NCI-H446 treated with DMSO at 0.1 percent for 48 hours (cell line): ENCODE measurements around the gene AGO1.

Experiments used
- DNase-seq: peaks from one replicate; lab custom pipeline; 2025; lab: John Stamatoyannopoulos, UW

AGO1 gene

DNA sequence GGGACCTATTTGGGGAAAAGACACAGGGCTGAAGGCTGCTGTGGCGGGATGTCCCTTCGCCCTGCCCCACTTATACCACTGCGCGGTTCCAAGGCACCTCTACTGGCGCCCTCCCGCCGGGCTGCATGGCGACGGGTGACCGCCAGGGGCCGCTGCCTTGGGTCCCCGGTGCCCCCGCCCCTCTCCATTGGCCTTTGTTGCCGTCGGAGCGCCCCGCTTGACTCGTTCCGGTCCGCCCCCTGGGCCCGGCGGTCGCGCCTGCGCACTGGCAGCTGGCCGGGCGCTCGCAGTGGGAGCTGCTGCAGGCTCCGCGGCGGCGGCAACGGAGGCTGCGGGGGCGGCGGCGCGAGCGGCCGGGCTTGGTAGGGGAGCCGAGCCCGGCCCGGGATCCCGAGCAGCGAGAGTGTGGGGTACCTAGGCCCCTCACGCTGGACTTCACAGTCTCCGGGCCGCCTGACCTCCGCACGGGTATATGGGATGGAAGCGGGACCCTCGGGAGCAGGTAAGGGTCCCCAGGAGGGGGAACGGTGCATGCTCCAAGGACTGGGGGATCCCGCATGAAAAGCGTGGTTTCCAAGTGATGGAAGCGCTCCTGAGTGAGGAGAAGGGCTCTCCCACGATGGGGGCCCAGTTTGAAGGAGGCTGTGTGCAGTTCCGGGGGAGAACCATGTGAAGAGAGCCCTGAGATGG lies at the start of gene AGO1:
Gene AGO1 (plus strand): TSS at position 265 of the 690 bp plus-strand sequence. CDS start 213 bp downstream, at position 478.
- DNase-seq = peak; percentile 82

DNA sequence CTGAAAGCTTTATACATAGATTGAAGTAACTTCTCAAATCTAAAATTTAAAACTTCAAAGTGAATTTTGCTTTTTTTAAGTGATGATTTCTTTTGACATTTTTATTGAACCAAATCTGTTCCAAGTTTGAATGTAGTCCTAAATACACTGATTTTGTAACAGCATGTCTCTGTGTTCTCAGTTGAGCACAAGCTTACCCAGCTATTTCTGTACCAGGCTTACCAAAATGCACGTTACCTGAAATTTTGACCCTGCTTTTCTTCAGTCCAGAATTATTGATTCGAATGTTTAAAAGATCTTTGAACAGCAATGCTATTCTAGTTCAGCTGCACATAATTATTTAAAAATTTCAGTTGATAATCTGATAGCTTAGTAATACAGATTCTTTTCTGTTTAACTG lies 49.6 kb upstream of the AGO1 start:
- DNase-seq = no peak

DNA sequence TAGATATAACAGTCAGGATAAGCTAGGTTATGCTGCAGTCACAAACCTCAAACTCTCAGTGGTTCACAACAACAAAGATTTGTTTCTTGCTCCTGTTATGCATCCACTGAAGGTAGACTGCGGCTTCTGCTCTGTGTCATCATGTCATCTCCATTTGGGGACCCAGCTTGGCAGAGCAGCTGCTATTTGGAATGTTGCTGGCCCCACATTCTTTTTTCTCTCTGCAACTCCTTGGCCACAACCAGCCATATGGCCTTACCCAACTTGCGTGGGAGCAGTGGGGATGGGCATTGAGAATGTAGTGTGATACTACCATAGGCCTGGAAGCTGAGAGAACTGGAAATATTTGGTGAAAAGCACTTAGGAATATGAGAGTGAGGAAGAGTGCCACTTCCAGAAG lies 48.8 kb upstream of the AGO1 start:
- DNase-seq = no peak

DNA sequence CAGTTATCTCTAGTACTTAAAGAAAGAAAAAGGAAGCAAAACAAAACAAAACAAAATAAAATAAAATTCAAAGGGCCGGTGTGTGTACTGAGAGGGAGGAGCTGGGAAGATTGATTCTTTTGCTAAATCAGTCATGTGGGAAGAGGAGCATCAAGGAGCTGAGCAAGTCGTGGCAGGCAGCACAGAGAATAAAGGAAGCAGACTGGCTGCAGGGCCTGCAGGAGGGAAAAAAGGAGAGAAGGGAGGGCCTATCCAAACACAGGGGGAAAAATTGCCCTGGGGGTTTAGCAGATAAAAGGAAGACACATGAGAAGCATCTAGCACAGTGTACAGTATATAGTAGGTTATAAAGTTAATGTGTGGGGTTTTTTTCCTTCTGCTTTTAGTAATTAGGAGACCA lies 47.6 kb upstream of the AGO1 start:
- DNase-seq = no peak

DNA sequence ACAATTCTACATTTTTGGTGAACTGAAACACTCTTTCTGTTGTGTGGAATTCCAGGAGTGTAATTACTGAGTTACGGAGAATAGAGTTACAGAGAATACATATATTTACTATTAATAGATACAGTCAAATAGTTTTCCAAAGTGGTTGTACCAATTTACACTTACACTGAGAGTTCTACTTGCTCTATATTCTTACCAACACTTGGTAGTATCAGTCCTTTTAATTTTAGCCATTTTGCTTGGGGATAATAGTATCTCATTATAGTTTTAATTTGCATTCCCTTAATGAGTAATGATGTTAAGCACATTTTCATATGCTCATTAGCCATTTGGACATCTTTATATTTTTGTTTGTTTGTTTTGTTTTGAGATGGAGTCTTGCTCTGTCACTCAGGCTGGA lies 46.3 kb upstream of the AGO1 start:
- DNase-seq = no peak

DNA sequence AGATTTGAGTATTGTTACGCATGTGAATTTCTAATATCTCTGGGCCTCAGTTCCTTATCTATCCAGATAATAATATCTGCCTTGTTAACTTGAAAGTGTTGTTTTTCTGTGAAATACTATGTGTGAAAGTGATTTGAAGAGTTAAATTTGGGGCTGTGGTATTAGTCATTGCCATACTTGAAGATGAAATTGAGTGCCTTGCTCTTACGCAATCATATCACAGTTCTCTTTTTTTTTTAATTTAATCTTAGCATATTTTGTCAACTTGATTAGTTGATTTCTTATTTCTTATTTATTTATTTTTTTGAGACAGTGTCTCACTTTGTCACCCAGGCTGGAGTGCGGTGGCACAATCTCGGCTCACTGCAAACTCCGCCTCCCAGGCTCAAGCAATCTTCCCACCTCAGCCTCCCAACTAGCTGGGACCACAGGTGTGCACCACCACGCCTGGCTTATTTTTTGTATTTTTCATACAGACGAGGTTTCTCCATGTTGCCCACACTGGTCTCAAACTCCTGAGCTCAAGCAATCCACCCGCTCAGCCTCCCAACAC lies 44.2 kb upstream of the AGO1 start:
- no peak for DNase-seq

GRCh38 chr1:35844826-35845225 lies 38.2 kb upstream of the AGO1 start:
- no peak for DNase-seq

DNA sequence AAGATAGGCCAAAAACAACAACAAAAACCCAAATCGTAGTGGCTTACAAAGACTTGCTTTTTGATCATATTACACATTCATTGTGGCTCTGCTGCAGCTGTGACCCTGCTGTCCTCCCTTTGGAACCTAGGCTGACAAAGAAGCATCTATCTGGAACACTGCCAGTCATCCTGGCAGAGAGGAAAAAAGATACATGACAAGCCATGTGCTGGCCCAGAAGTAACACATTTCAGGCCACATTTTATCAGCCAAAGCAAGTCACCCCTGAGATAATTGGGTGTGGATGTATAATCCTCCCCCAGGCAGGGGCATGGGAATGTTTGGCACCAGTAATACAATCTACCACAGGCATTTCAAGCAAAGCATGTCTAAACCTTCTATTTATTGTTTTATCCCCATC lies 37.2 kb upstream of the AGO1 start:
- DNase-seq = no peak

DNA sequence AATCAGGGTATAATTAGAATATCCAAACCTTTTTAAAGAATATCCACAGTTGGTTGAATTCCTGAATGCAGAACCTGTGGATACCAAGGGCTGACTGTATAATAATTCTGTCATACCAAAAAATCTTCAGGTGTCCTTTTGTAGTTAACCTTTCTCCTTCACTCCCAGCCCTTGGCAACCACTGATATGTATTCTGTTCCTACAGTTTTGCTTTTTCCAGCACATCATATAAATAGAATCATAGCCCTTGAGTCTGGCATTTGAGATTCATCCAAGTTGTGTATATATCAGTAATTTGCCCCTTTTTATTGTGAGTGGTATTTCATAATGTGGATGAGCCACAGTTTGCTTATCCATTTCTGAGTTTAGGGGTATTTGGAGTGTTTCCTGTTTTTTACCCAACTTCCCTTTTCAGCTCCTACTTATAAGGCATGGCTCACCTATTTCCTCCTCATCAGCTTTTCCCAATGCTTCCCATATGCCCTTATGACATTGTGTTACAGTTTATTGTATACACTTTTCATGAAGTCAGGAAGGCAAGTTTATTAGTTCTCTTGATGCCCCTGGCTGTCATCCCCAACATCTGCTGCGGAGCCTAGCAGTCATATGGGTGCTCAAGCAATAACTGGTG lies 35.0 kb upstream of the AGO1 start:
- no peak for DNase-seq

- DNase-seq = no peak
Observed at GRCh38 chr1:35850051-35850450, 33.0 kb upstream of the AGO1 start.

- DNase-seq = no peak
Observed at GRCh38 chr1:35850716-35851115, 32.3 kb upstream of the AGO1 start.

- DNase-seq = peak; percentile 30
Observed at GRCh38 chr1:35851132-35851869, 31.7 kb upstream of the AGO1 start.

GRCh38 chr1:35852241-35852640 lies 30.8 kb upstream of the AGO1 start:
- no peak for DNase-seq

- no peak for DNase-seq
Observed at GRCh38 chr1:35854989-35855700, 27.9 kb upstream of the AGO1 start.

DNA sequence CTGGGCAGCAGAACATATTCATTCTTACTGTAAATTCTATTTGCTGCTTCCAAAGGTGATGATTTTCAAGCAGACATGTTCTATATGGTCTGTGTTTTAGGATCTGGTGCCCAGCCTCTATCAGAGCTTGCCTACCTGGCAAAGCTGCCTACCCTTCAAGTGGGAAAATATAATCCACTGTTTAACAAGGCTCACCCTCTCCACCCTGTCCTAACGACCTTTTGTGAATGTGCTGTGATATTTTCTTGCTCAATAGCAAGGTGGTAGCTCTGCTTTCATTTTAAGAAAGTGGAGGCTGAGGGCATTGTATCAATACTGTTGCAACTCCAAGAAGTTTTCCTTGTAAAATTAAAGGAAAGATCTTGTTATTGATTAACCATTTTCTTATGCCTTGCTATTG lies 26.0 kb upstream of the AGO1 start:
- no peak for DNase-seq

GRCh38 chr1:35857830-35858229 lies 25.2 kb upstream of the AGO1 start:
- DNase-seq = no peak

DNA sequence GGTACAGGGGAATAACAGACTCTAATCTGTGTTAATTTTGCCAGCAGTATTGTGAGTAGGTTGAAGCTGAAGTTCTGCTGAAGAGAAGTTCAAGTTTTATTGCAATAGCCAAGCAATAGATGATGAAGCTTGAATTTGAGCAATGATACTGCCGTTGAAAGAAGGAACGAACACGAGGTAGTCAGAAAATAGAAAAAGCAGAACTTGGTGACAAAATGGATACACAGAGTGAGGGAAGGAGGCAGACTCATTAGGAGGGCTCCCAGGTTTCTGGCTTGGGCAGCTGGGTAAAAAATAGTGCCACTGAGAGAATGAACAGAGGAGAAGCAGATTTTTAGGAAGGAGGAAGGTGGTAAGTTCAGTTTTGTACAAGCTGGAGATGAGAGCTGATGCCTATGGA lies 22.3 kb upstream of the AGO1 start:
- no peak for DNase-seq

DNA sequence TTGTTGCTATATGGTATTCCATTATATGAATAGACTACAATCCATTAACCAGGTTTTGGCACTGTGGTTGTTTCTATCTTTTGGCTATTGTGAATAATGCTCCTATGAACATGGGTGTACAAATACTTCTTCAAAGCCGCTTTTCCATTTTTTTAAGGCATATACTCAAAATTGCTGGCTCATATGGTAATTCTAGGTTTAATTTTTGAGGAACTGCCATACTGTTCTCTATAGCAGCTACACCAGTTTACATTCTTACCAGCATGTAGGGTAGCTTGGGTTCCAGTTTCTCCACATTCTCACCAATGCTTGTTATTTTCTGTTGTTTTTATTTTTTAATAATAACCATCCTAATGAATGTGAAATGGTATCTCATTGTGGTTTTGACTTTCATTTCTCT lies 19.9 kb upstream of the AGO1 start:
- DNase-seq = no peak

DNA sequence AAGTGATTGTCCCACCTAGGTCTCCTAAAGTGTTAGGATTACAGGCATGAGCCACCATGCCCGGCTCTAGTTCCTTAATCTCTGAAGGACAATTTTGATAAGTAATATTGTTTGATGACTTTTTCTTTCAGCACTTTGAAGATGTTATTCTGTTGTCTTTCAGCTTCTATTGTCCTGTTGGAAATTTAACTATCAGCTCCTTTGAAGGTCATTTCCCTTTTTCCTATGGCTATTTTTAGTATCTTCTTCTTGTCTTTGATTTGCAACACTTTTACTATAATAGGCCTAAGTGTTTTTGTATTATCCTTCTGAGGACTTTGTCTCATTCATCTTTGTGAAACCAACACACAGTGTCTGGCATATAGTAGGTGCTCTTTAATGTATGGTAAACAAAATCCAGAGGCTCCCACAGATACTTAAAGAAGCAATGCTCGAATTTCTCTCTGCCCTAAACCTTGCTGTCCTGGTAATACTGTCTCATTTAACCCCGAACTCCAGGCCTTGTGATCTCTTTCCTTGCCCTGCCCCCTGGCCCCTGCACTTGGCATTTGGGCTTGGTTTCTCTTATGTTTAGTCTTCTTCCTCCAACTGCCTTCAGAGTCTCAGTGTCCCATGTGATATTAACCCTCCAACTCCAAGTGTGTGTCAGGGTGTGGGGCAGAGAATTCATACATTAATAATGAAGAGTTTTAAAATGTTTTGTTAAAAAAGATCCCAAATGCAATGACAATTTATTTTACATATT lies 19.0 kb upstream of the AGO1 start:
- no peak for DNase-seq

DNA sequence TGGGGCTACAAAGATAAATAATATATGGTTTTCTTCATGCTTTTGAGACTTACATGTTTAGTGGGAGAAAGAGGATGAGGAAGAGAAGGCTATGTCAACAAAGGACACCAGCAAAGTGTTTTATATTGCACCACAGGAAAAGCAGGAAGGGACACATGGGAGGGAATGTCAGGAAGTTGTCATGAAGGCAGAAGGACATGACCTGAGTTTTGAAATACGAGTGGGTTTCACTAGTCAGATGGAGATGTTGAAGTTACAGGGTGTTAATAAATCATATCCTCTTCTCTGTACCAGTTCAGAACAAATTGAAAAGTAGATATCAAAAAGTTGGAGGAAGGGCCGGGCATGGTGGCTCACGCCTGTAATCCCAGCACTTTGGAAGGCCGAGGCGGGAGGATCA lies 18.2 kb upstream of the AGO1 start:
- DNase-seq = no peak

DNA sequence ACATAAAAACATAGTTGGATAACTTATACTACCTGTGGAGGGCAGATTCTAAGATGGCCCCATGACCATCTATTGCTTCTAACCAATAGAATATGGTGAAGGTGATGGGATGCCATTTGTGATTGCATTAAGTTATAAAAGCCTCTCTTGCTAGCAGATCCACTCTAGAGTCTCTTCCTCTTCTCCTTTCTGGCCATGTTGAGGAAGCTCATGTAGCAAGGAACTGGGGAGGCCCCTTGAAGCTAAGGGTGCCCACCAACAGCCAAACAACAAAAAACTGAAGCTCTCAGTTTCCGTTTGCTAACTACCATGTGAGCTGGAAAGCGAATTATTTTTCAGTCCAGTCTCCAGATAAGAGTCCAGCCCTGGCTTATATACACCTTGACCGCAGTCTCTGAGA lies 16.0 kb upstream of the AGO1 start:
- no peak for DNase-seq
